ENCODE measurements around the gene CHTF18. TPM values are rescaled to one million over a fixed set of nuclear protein-coding genes. Genes with fewer than 3 reads are reported as not detected.
A peak's percentile ranks its signal among the peaks of the same experiment; 100 is the strongest.

CHTF18 gene
- total and polyA plus RNA-seq, 2 of the 4 experiments (the other 2 are of a cell fraction): 3.2 to 21.4 TPM

DNA sequence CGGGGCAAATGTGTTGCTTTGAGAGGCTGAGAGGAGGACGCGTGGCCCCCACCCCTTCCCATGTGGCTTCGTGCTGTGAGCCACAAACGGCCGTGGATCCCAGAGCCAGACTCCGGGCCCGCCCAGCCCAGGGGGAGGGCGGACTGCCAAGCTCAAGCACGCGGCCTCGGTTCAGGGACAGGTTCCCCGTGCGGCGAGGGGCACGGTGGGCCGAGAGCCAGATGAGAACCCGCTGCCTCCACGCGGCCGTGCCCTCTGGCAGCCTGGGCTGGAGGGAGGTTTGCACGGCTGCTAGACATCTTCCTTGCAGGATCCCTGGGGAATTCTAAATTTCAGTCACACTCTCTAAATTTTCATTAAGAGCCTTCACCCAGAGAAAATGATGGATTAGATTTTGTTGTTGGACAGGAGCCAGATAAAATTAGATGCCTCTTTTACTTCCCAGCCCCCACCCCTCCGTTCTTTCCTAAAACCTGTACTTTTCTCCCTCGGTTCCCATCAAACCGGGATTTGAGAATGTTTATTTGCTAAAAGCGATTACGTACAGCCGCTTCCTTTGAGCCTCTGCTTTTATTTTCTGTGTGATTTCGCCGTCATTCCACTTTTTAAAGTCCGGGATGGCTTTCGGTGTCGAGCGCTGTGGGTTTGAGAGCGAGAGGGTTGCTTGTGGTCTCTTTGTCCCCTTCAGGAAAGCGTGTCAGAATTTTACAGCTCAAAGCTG is 37.1 kb downstream of the CHTF18 start:
- in situ Hi-C loops (cut with MboI; ENCODE audit: low sequenced_read_pairs): no loop called here
- peak overlapping the region; percentile 64 for H2AFZ ChIP-seq (replicated peaks; ENCODE audit: low read length, poor library complexity)
- peak overlapping the region; percentile 63; the same call in 1 of the 2 replicates for H3K14ac ChIP-seq (replicated peaks; ENCODE audit: low read depth, low read length)
- no peak overlapping the region for H2AK9ac ChIP-seq (replicated peaks; ENCODE audit: low read depth, low read length, poor library complexity)
- H3K18ac ChIP-seq (ENCODE audit: low read depth, low read length): no peak overlapping the region
- H2BK120ac ChIP-seq (ENCODE audit: low read depth, low read length): no peak overlapping the region
- H4K91ac ChIP-seq (ENCODE audit: insufficient read depth, low read depth, low read length): no peak overlapping the region
- dilution Hi-C loops (cut with HindIII; ENCODE audit: low sequenced_read_pairs, unreplicated experiment): no loop called here
- H4K5ac ChIP-seq (ENCODE audit: low read depth, low read length): no peak overlapping the region
- ATAC-seq (ENCODE audit: low read depth) (peak; percentile 70), DNase-seq (no peak)
- no peak overlapping the region for H3K27ac ChIP-seq (ENCODE audit: insufficient read depth, low read length)
- no peak overlapping the region for H3K4me3 ChIP-seq (ENCODE audit: insufficient read depth, low read depth, low read length)
- H2BK15ac ChIP-seq (ENCODE audit: low read depth, low read length): no peak overlapping the region
- H3K9ac ChIP-seq (ENCODE audit: low read depth, low read length): no peak overlapping the region
- 0 out of 2 replicates have a peak, but pooled peaks have one; percentile 22 for TF ChIP-seq MXI1 (IDR thresholded peaks at IDR 0.05; ENCODE audit: borderline replicate concordance, low read depth, low read length)
- TF ChIP-seq RAD21 (IDR thresholded peaks at IDR 0.05; ENCODE audit: low read length): no peak
- TF ChIP-seq NFE2L2 (IDR thresholded peaks at IDR 0.05; ENCODE audit: low read depth, low read length): no peak
- TF ChIP-seq MAZ (IDR thresholded peaks at IDR 0.05; ENCODE audit: borderline replicate concordance, low read depth, low read length): peak; percentile 40; the same call in 1 of the 2 replicates
- TF ChIP-seq CHD1 (IDR thresholded peaks at IDR 0.05; ENCODE audit: low read depth, low read length): no peak
- TF ChIP-seq CEBPB (IDR thresholded peaks at IDR 0.05; ENCODE audit: low read depth, low read length): no peak
- H3K9me1 ChIP-seq (ENCODE audit: insufficient read depth, low read length): no peaks in the 10 kb centered on the region; the same call in 1 of the 2 replicates
- H3K56ac ChIP-seq (ENCODE audit: extremely low read depth, insufficient read depth, low read length): no peak overlapping the region
- BruUV-seq (replicated peaks): no TSS peak
- H2AK5ac ChIP-seq (ENCODE audit: low read depth, low read length): no peak overlapping the region
- no peaks in the 10 kb centered on the region for H4K20me1 ChIP-seq (ENCODE audit: insufficient read depth, low read length)
- WGBS, 2 experiments (ENCODE audit: extremely low coverage in 2 of 2, insufficient read length in 1 of 2): 5% methylated on average over 8 of the region's 36 CpGs; no CpG with 5 or more reads in 1 of the 2 experiments
- intact Hi-C loops (cut with micrococcal nuclease): no loop called here
- peaks cover 4% of the 10 kb centered on the region; the same call in 1 of the 2 replicates for H3K4me1 ChIP-seq (ENCODE audit: control insufficient read depth, insufficient read depth, low read length)
- H3K4ac ChIP-seq (ENCODE audit: low read depth, low read length): no peak overlapping the region
- no peaks in the 10 kb centered on the region for H3K79me1 ChIP-seq (ENCODE audit: low read depth in 1 of 2, low read length in 2 of 2)
- H2BK20ac ChIP-seq (ENCODE audit: low read depth, low read length): no peak overlapping the region
- H3K9me3 ChIP-seq (ENCODE audit: control insufficient read depth, insufficient read depth, low read length): no peaks in the 10 kb centered on the region
- H3K36me3 ChIP-seq (ENCODE audit: control insufficient read depth, insufficient read depth, low read length): no peaks in the 10 kb centered on the region
- POLR2A ChIA-PET (ENCODE audit: unreplicated experiment): no interaction called here
- no peak overlapping the region for H4K8ac ChIP-seq (ENCODE audit: low read depth in 2 of 2, low read length in 2 of 2)
- H3K4me2 ChIP-seq (ENCODE audit: low read depth, low read length): peak overlapping the region; percentile 70
- H3K27me3 ChIP-seq (ENCODE audit: control insufficient read depth, insufficient read depth, low read length): peaks cover 30% of the 10 kb centered on the region
- CTCF ChIA-PET: no interaction called here
- no peak overlapping the region for H2BK5ac ChIP-seq (ENCODE audit: low read depth, low read length, poor library complexity, severe bottlenecking)
- H3K23ac ChIP-seq (ENCODE audit: low read depth, low read length): no peak overlapping the region
